H1 (cell line): ENCODE measurements around the gene DIAPH2. TPM values are rescaled to one million over a fixed set of nuclear protein-coding genes. Genes with fewer than 3 reads are reported as not detected.

ENCODE experiments used
- CTCF ChIA-PET: fragments of 300-600 bp; sonication (Branson Sonifier 250); formaldehyde crosslinking; loops from one replicate; lab custom pipeline; 2021; ENCODE audit not compliant: partially characterized antibody; lab: Charles Lee
- POLR2A ChIA-PET: fragments of 300-600 bp; sonication (Branson Sonifier 250); formaldehyde crosslinking; loops from one replicate; lab custom pipeline; 2021; ENCODE audit warnings: inconsistent platforms; ENCODE audit not compliant: partially characterized antibody; lab: Charles Lee
- DNase-seq, 2 experiments: peaks; one replicate each; pipeline versions ENCODE4 v3.0.0 to v3.0.0-alpha.2; 2010 to 2022; ENCODE audit warnings: low spot score in 2 of 2, low read depth in 1 of 2, mixed read lengths in 1 of 2
- FAIRE-seq: peaks from 2 replicates; lab custom pipeline; 2011; peaks lifted over from hg19 to GRCh38; lab: Jason Lieb, UNC
- H2AFZ ChIP-seq: 2 replicates; pipeline ENCODE4 v1.8.1; 2012; ENCODE audit warnings: low read length, inconsistent platforms
- H2AK5ac ChIP-seq: 2 replicates; pipeline ENCODE4 v1.6.1; 2013; ENCODE audit warnings: low read depth, low read length
- H2BK120ac ChIP-seq: replicated peaks from 2 replicates; pipeline ENCODE3; 2013; ENCODE audit warnings: low read depth, low read length, inconsistent platforms
- H2BK12ac ChIP-seq: 2 replicates; pipeline ENCODE4 v1.6.1; 2013; ENCODE audit warnings: low read depth, low read length
- H2BK15ac ChIP-seq: 2 replicates; pipeline ENCODE4 v1.6.1; 2013; ENCODE audit warnings: low read length
- H2BK20ac ChIP-seq: 2 replicates; pipeline ENCODE4 v1.6.1; 2013; ENCODE audit warnings: low read length
- H2BK5ac ChIP-seq: 2 replicates; pipeline ENCODE4 v1.6.1; 2013; ENCODE audit warnings: low read depth, low read length
- H3K14ac ChIP-seq: 2 replicates; pipeline ENCODE4 v1.6.1; 2013; ENCODE audit warnings: inconsistent platforms; ENCODE audit not compliant: insufficient read length
- H3K18ac ChIP-seq: 2 replicates; pipeline ENCODE4 v1.6.1; 2013; ENCODE audit warnings: low read length; ENCODE audit errors: extremely low read depth
- H3K23ac ChIP-seq: 2 replicates; pipeline ENCODE4 v1.6.1; 2013; ENCODE audit warnings: inconsistent platforms; ENCODE audit not compliant: insufficient read length
- H3K23me2 ChIP-seq: 2 replicates; pipeline ENCODE4 v1.6.1; 2013; ENCODE audit warnings: low read depth, low read length
- H3K27ac ChIP-seq: 2 replicates; pipeline ENCODE4 v1.6.1; 2011; ENCODE audit warnings: low read depth, low read length, inconsistent platforms
- H3K27me3 ChIP-seq, 4 experiments: replicated peaks in 1 of 4; 1 replicate in 1 of 4; 2 replicates in 3 of 4; pipeline versions ENCODE4 v1.6.1 to v1.8.1; 2011 to 2013; ENCODE audit warnings: low read length in 3 of 4, mild to moderate bottlenecking in 3 of 4, inconsistent platforms in 2 of 4, mixed read lengths in 2 of 4, moderate library complexity in 1 of 4; ENCODE audit not compliant: control insufficient read depth in 3 of 4, insufficient read depth in 3 of 4; ENCODE audit errors: extremely low read depth in 1 of 4
- H3K36me3 ChIP-seq, 4 experiments: 2 replicates each; pipeline versions ENCODE4 v1.6.1 to v1.8.1; 2011 to 2013; ENCODE audit warnings: mild to moderate bottlenecking in 4 of 4, low read length in 3 of 4, moderate library complexity in 2 of 4, control low read depth in 1 of 4, inconsistent platforms in 1 of 4; ENCODE audit not compliant: insufficient read depth in 4 of 4, control insufficient read depth in 2 of 4
- H3K4ac ChIP-seq: replicated peaks from 2 replicates; pipeline ENCODE3; 2013; ENCODE audit warnings: low read length, low read depth, mixed read lengths, inconsistent platforms; ENCODE audit not compliant: insufficient read length
- H3K4me1 ChIP-seq, 4 experiments: replicated peaks in 1 of 4; 1 replicate in 1 of 4; 2 replicates in 3 of 4; pipeline versions ENCODE4 v1.6.1 to v1.8.1; 2011 to 2013; ENCODE audit warnings: low read length in 3 of 4, inconsistent platforms in 2 of 4, mixed read lengths in 1 of 4; ENCODE audit not compliant: insufficient read depth in 4 of 4, control insufficient read depth in 3 of 4
- H3K4me2 ChIP-seq, 2 experiments: 2 replicates each; pipeline versions ENCODE4 v1.6.1 to v1.8.1; 2011 to 2013; ENCODE audit warnings: low read depth in 2 of 2, low read length in 2 of 2, control low read depth in 1 of 2, inconsistent platforms in 1 of 2, mild to moderate bottlenecking in 1 of 2; ENCODE audit not compliant: insufficient read depth in 1 of 2
- H3K4me3 ChIP-seq, 4 experiments: fragments of 200-600, 300-600 bp in 1 of 4; sonication (generic), shearing (Covaris generic), sonication (Bioruptor Twin) in 1 of 4; 2 replicates each; pipeline versions ENCODE4 v1.5.1 to v1.8.1; 2011 to 2016; ENCODE audit warnings: low read length in 4 of 4, low read depth in 3 of 4, control low read depth in 2 of 4, inconsistent platforms in 2 of 4, mild to moderate bottlenecking in 2 of 4, mixed read lengths in 1 of 4, moderate library complexity in 1 of 4; ENCODE audit not compliant: insufficient read depth in 2 of 4; ENCODE audit errors: extremely low read depth in 1 of 4
- H3K56ac ChIP-seq: replicated peaks from 2 replicates; pipeline ENCODE3; 2013; ENCODE audit warnings: low read depth, mild to moderate bottlenecking, mixed read lengths, low read length, inconsistent platforms; ENCODE audit not compliant: insufficient read length
- H3K79me1 ChIP-seq: 2 replicates; pipeline ENCODE4 v1.6.1; 2013; ENCODE audit warnings: low read depth, low read length, control low read depth
- H3K79me2 ChIP-seq, 2 experiments: 2 replicates each; pipeline versions ENCODE4 v1.6.1 to v1.8.1; 2012 to 2013; ENCODE audit warnings: low read length in 2 of 2, mild to moderate bottlenecking in 2 of 2, inconsistent platforms in 1 of 2; ENCODE audit not compliant: insufficient read depth in 2 of 2, control insufficient read depth in 1 of 2
- H3K9ac ChIP-seq, 4 experiments: replicated peaks in 1 of 4; 1 replicate in 1 of 4; 2 replicates in 3 of 4; pipeline versions ENCODE4 v1.6.1 to v1.8.1; 2011 to 2013; ENCODE audit warnings: low read depth in 3 of 4, low read length in 3 of 4, control low read depth in 2 of 4, mild to moderate bottlenecking in 2 of 4, moderate library complexity in 2 of 4, inconsistent platforms in 1 of 4; ENCODE audit errors: extremely low read depth in 1 of 4
- H3K9me3 ChIP-seq, 2 experiments: 2 replicates each; pipeline versions ENCODE4 v1.6.1 to v1.8.1; 2012 to 2013; ENCODE audit warnings: mild to moderate bottlenecking in 2 of 2, moderate library complexity in 2 of 2, control low read depth in 1 of 2, inconsistent platforms in 1 of 2, low read depth in 1 of 2, low read length in 1 of 2, mixed read lengths in 1 of 2; ENCODE audit not compliant: insufficient read depth in 2 of 2
- H4K20me1 ChIP-seq, 2 experiments: replicated peaks in 1 of 2; 2 replicates each; pipeline versions ENCODE3 to v1.8.1; 2011 to 2013; ENCODE audit warnings: inconsistent platforms in 2 of 2, low read length in 2 of 2, mild to moderate bottlenecking in 1 of 2; ENCODE audit not compliant: insufficient read depth in 2 of 2, control insufficient read depth in 1 of 2
- H4K5ac ChIP-seq: 2 replicates; pipeline ENCODE4 v1.6.1; 2013; ENCODE audit warnings: low read length, low read depth, mixed read lengths, inconsistent platforms; ENCODE audit not compliant: insufficient read length
- H4K8ac ChIP-seq: 2 replicates; pipeline ENCODE4 v1.8.0; 2013; ENCODE audit warnings: mild to moderate bottlenecking, moderate library complexity, low read length, inconsistent platforms; ENCODE audit not compliant: insufficient read depth; ENCODE audit errors: extremely low read depth
- H4K91ac ChIP-seq: replicated peaks from 2 replicates; pipeline ENCODE3; 2013; ENCODE audit warnings: low read length, mixed read lengths, inconsistent platforms; ENCODE audit not compliant: insufficient read length
- BCL11A ChIP-seq, 2 experiments: IDR thresholded peaks; one replicate each; pipeline ENCODE4 v1.6.1; 2011; ENCODE audit warnings: low read depth in 2 of 2, low read length in 2 of 2, mild to moderate bottlenecking in 2 of 2
- E2F6 ChIP-seq: IDR thresholded peaks from 2 replicates; pipeline ENCODE4 v1.6.1; 2012; ENCODE audit warnings: inconsistent platforms
- HDAC2 ChIP-seq, 2 experiments: fragments of 300-600 bp in 1 of 2; sonication (generic) in 1 of 2; IDR thresholded peaks; 2 replicates each; pipeline ENCODE4 v1.6.1; 2011 to 2012; ENCODE audit warnings: low read depth in 2 of 2, low read length in 2 of 2, mild to moderate bottlenecking in 2 of 2, moderate library complexity in 2 of 2, borderline replicate concordance in 1 of 2, inconsistent platforms in 1 of 2
- SP2 ChIP-seq: IDR thresholded peaks from 2 replicates; pipeline ENCODE4 v1.6.1; 2012; ENCODE audit warnings: mild to moderate bottlenecking, low read length, inconsistent platforms
- WGBS, 2 experiments: shearing (Covaris generic) in 1 of 2; methylation state at CpG; one replicate each; pipeline versions ENCODE4 v1.1.6 to v1.1.7; 2013 to 2015; ENCODE audit warnings: low lambda C conversion rate in 2 of 2, mixed read lengths in 2 of 2, inconsistent platforms in 1 of 2, low coverage in 1 of 2, missing lambda C conversion rate in 1 of 2; ENCODE audit not compliant: insufficient replicate concordance in 2 of 2, insufficient coverage in 1 of 2, insufficient read length in 1 of 2; ENCODE audit errors: extremely low coverage in 1 of 2, missing lambda C conversion rate in 1 of 2; 5-methylcytosine and 5-hydroxymethylcytosine counted together
- polyA plus RNA-seq, 7 experiments: library from polyadenylated mRNA; depleted of rRNA in 3 of 7; stranded (reverse) in 5 of 7; unstranded in 2 of 7; fragments of >200 nt in 5 of 7; fragments of 200-250 nt in 2 of 7; gene quantifications; 1 replicate in 5 of 7; 2 replicates in 1 of 7; 4 replicates in 1 of 7; pipeline versions ENCODE4 v1.2.1 to v1.2.3, GENCODE V29; 2011 to 2013; ENCODE audit warnings: missing spikeins in 2 of 7, mixed read lengths in 2 of 7
- total RNA-seq: library from RNA; stranded (reverse); fragmentation: NEBNext Ultra II Directional; extraction: Animal tissue kit (Norgen Biotek cat#: 25700); gene quantifications from 2 replicates; pipeline ENCODE4 v1.2.1, GENCODE V29; 2021

DIAPH2 gene
- total and polyA plus RNA-seq, 2 of the 8 experiments (the other 6 are each of a cell fraction or from before 2014, with no cell fraction given): 4.4 to 24.3 TPM

- Histone ChIP-seq H3K36me3 (no peaks in the 10 kb centered on the region), H3K79me2 (no peaks in the 10 kb centered on the region), H3K56ac (no peak overlapping the region), H3K14ac (no peak overlapping the region), H3K23me2 (no peaks in the 10 kb centered on the region), H2BK20ac (no peak overlapping the region), H3K79me1 (no peaks in the 10 kb centered on the region), H4K20me1 (no peaks in the 10 kb centered on the region), H4K8ac (no peak overlapping the region), H3K4me1 (no peaks in the 10 kb centered on the region), H2BK120ac (no peak overlapping the region), H2BK12ac (no peak overlapping the region), H4K91ac (no peak overlapping the region), H3K4me3 (no peak overlapping the region), H2BK15ac (no peak overlapping the region), H3K18ac (no peak overlapping the region), H3K4ac (no peak overlapping the region), H3K9ac (no peak overlapping the region)
- WGBS, 2 experiments: 89% methylated on average over 4 of the region's 4 CpGs; no CpG with 5 or more reads in 1 of the 2 experiments
- CTCF ChIA-PET: no interaction called here
- DNase-seq: no peak
- TF ChIP-seq SP2 (no peak), HDAC2 (IDR thresholded peaks at IDR 0.05; ENCODE audit: borderline replicate concordance in 1 of 2, low read depth in 2 of 2, low read length in 2 of 2) (no peak), BCL11A (IDR thresholded peaks at IDR 0.05; ENCODE audit: low read depth in 2 of 2, low read length in 2 of 2) (no peak), E2F6 (no peak)
- TF ChIP-seq, all 59 proteins: peak for 0
- Histone ChIP-seq H2BK5ac (no peak overlapping the region), H3K23ac (no peak overlapping the region), H4K5ac (no peak overlapping the region), H3K27me3 (no peaks in the 10 kb centered on the region), H3K9me3 (no peaks in the 10 kb centered on the region), H2AK5ac (no peak overlapping the region), H3K4me2 (no peak overlapping the region), H3K27ac (no peak overlapping the region), H2AFZ (no peak overlapping the region)
- no peak for FAIRE-seq
- POLR2A ChIA-PET: no interaction called here
Observed at GRCh38 chrX:97563531-97564133, 879.0 kb downstream of the DIAPH2 start.
